ENCODE data around the gene EMC8. TPM values are rescaled to one million over a fixed set of nuclear protein-coding genes. Genes with fewer than 3 reads are reported as not detected.
A peak's percentile ranks its signal among the peaks of the same experiment; 100 is the strongest.

The EMC8 gene
- total and polyA plus RNA-seq, 10 of the 15 experiments (the other 5 are each of a cell fraction or from before 2014, with no cell fraction given): 7.8 to 62.0 (median 33.5) TPM

GRCh38 chr16:85746460-85747215, 52.7 kb downstream of the EMC8 start:
- Histone ChIP-seq H3K4me1 (ENCODE audit: control insufficient read depth, insufficient read depth, low read length) (peaks cover 28% of the 10 kb centered on the region), H2AFZ (ENCODE audit: control insufficient read depth, low read depth, low read length) (no peak overlapping the region), H3K27ac (ENCODE audit: control insufficient read depth, insufficient read depth) (no peak overlapping the region), H3K4me3 (no peak overlapping the region), H3K36me3 (ENCODE audit: control insufficient read depth in 2 of 2, insufficient read depth in 2 of 2, low read length in 1 of 2) (no peaks in the 10 kb centered on the region), H3K27me3 (replicated peaks in 1 of 2; ENCODE audit: control insufficient read depth in 2 of 2, insufficient read depth in 2 of 2, low read length in 1 of 2) (no peaks in the 10 kb centered on the region; a peak in 1 of 4 replicates), H4K20me1 (ENCODE audit: control insufficient read depth, insufficient read depth) (peaks cover under 1% of the 10 kb centered on the region; the same call in 1 of the 2 replicates), H3K9me3 (replicated peaks; ENCODE audit: control insufficient read depth, insufficient read depth, low read length) (no peaks in the 10 kb centered on the region), H3K79me2 (ENCODE audit: control insufficient read depth, insufficient read depth, low read length) (no peaks in the 10 kb centered on the region), H3K9ac (ENCODE audit: control insufficient read depth, insufficient read depth, low read length) (no peak overlapping the region), H3K4me2 (ENCODE audit: control insufficient read depth, insufficient read depth) (peak overlapping the region; percentile 17)
- POLR2A ChIA-PET: interaction anchor here (0.9 kb wide), 1 partner anchor 9 kb away, joined by 3 read pairs; no protein-coding TSS in a partner anchor
- SMC1A ChIA-PET (ENCODE audit: uncharacterized antibody, unreplicated experiment): interaction anchor here (1.0 to 1.9 kb wide), 3 partner anchors 9 to 63 kb away, joined by 3 to 8 read pairs (median 3); no protein-coding TSS in a partner anchor
- BruUV-seq (replicated peaks): no TSS peak
- FAIRE-seq: peak; percentile 78
- WGBS (ENCODE audit: insufficient coverage, insufficient replicate concordance, low lambda C conversion rate, missing lambda C conversion rate): 24% methylated on average over 13 of the region's 13 CpGs
- CTCF ChIA-PET: interaction anchor here (1.0 to 1.5 kb wide), 5 partner anchors 10 to 326 kb away, joined by 3 to 5 read pairs (median 3); no protein-coding TSS in a partner anchor
- RAD21 ChIA-PET (ENCODE audit: unreplicated experiment): interaction anchor here (0.9 to 1.0 kb wide), 2 partner anchors 10 to 25 kb away, joined by 4 to 6 read pairs; no protein-coding TSS in a partner anchor
- ATAC-seq: peak; percentile 74
- intact Hi-C loops (cut with micrococcal nuclease; ENCODE audit: unreplicated experiment) (no loop called here), in situ Hi-C loops (cut with MboI) (no loop called here)
- DNase-seq (ENCODE audit: low read depth, low spot score): no peak
- TF ChIP-seq HDAC6 (IDR thresholded peaks at IDR 0.05; ENCODE audit: unreplicated experiment) (no peak), MTA3 (IDR thresholded peaks at IDR 0.05; ENCODE audit: borderline replicate concordance, low read length) (no peak), TARDBP (IDR thresholded peaks at IDR 0.05; ENCODE audit: borderline replicate concordance) (no peak), DPF2 (IDR thresholded peaks at IDR 0.05) (0 out of 2 replicates have a peak, but pooled peaks have one; percentile 24), RCOR1 (conservative IDR thresholded peaks at IDR 0.05; ENCODE audit: low read depth, low read length) (no peak), EZH2 (IDR thresholded peaks at IDR 0.05; ENCODE audit: borderline replicate concordance, control insufficient read depth, low read depth, low read length) (no peak), PKNOX1 (IDR thresholded peaks at IDR 0.05) (no peak), STAT1 (conservative IDR thresholded peaks at IDR 0.05) (no peak), BCL11A (IDR thresholded peaks at IDR 0.05; ENCODE audit: low read depth, low read length) (no peak), E2F8 (IDR thresholded peaks at IDR 0.05; ENCODE audit: low read depth, partially characterized antibody) (no peak), RAD51 (IDR thresholded peaks at IDR 0.05) (no peak), TAF1 (IDR thresholded peaks at IDR 0.05; ENCODE audit: borderline replicate concordance, low read depth, low read length) (no peak), CHD2 (IDR thresholded peaks at IDR 0.05; ENCODE audit: borderline replicate concordance, low read depth, low read length) (no peak), POLR2A (IDR thresholded peaks at IDR 0.05; ENCODE audit: low read depth, low read length) (no peak), ETV6 (conservative IDR thresholded peaks at IDR 0.05 in 1 of 2, IDR thresholded peaks at IDR 0.05 in 1 of 2; ENCODE audit: borderline replicate concordance in 1 of 2, low read depth in 1 of 2) (peak in 1 of 2 experiments; percentile 87; a peak in 2 of 4 replicates), SUZ12 (IDR thresholded peaks at IDR 0.05; ENCODE audit: unreplicated experiment) (no peak), CBX5 (IDR thresholded peaks at IDR 0.05; ENCODE audit: low read depth) (no peak), BACH1 (IDR thresholded peaks at IDR 0.05; ENCODE audit: borderline replicate concordance) (peak; percentile 55; the same call in 1 of the 2 replicates)
- TF ChIP-seq, protein P1, sequence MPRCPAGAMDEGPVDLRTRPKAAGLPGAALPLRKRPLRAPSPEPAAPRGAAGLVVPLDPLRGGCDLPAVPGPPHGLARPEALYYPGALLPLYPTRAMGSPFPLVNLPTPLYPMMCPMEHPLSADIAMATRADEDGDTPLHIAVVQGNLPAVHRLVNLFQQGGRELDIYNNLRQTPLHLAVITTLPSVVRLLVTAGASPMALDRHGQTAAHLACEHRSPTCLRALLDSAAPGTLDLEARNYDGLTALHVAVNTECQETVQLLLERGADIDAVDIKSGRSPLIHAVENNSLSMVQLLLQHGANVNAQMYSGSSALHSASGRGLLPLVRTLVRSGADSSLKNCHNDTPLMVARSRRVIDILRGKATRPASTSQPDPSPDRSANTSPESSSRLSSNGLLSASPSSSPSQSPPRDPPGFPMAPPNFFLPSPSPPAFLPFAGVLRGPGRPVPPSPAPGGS (IDR thresholded peaks at IDR 0.05; ENCODE audit: borderline replicate concordance, insufficient read depth, low read depth, low read length, poor library complexity, severe bottlenecking): no peak

Measured in GM12878 (cell line).